Lung (tissue), 12 donors: ENCODE results near the gene MYH3. TPM values are rescaled to one million over a fixed set of nuclear protein-coding genes. Genes with fewer than 3 reads are reported as not detected.

ENCODE experiments used
- ATAC-seq: fragments of 200-7000 bp; cut with Tn5 transposase; one replicate; pipeline ENCODE4 v1.9.1; 2020; ENCODE audit warnings: moderate number of reproducible peaks; ENCODE audit not compliant: insufficient read depth, low FRiP score
- DNase-seq, 3 donors: peaks; one replicate each; pipeline ENCODE4 v3.0.0-alpha.2; 2013 to 2017
- H3K27ac ChIP-seq, 2 donors: one replicate each; pipeline ENCODE4 v1.5.1; 2013; ENCODE audit warnings: mild to moderate bottlenecking in 2 of 2, moderate library complexity in 2 of 2, control low read depth in 1 of 2, inconsistent platforms in 1 of 2, low read depth in 1 of 2, low read length in 1 of 2
- H3K27me3 ChIP-seq, 3 donors: one replicate each; pipeline ENCODE4 v1.5.1; 2013; ENCODE audit warnings: low read length in 2 of 3; ENCODE audit not compliant: control insufficient read depth in 3 of 3, insufficient read depth in 3 of 3
- H3K36me3 ChIP-seq, 4 donors: one replicate each; pipeline ENCODE4 v1.5.1; 2013; ENCODE audit warnings: low read length in 4 of 4, mild to moderate bottlenecking in 1 of 4, moderate library complexity in 1 of 4; ENCODE audit not compliant: control insufficient read depth in 4 of 4, insufficient read depth in 4 of 4
- H3K4me1 ChIP-seq, 5 donors: one replicate each; pipeline ENCODE4 v1.5.1; 2013; ENCODE audit warnings: low read length in 5 of 5, mild to moderate bottlenecking in 2 of 5, moderate library complexity in 1 of 5; ENCODE audit not compliant: control insufficient read depth in 5 of 5, insufficient read depth in 5 of 5
- H3K4me3 ChIP-seq: one replicate; pipeline ENCODE4 v1.5.1; 2013; ENCODE audit warnings: mild to moderate bottlenecking, control low read depth, moderate library complexity
- H3K9ac ChIP-seq, 2 donors: one replicate each; pipeline ENCODE4 v1.5.1; 2013; ENCODE audit warnings: low read length in 2 of 2, control low read depth in 1 of 2; ENCODE audit not compliant: insufficient read depth in 1 of 2
- H3K9me3 ChIP-seq, 4 donors: one replicate each; pipeline ENCODE4 v1.5.1; 2013; ENCODE audit warnings: low read length in 3 of 4, mild to moderate bottlenecking in 1 of 4, moderate library complexity in 1 of 4; ENCODE audit not compliant: control insufficient read depth in 4 of 4, insufficient read depth in 3 of 4
- CTCF ChIP-seq: IDR thresholded peaks from 2 replicates; pipeline ENCODE4 v1.5.1; 2012; ENCODE audit warnings: mild to moderate bottlenecking; ENCODE audit errors: control extremely low read depth, extremely low read depth
- WGBS, 2 donors: extraction: QIAGEN DNeasy Blood & Tissue Kit; methylation state at CpG; one replicate each; pipeline ENCODE4 v1.1.7; 2013; 5-methylcytosine and 5-hydroxymethylcytosine counted together
- polyA plus RNA-seq, 2 donors: library from polyadenylated mRNA; stranded (reverse); fragments of 200-250 nt; gene quantifications; one replicate each; pipeline ENCODE4 v1.2.1, GENCODE V29; 2013
- total RNA-seq, 2 donors: library from RNA; depleted of rRNA in 1 of 2; stranded (reverse); fragments of >200 nt in 1 of 2; gene quantifications; one replicate each; pipeline ENCODE4 v1.2.1, GENCODE V29; 2014 to 2021
- donor health status: control.
- donor health status: control.
- donor health status: Bipolar disorder and iron deficiency.
- donor health status: healthy.
- donor health status: DM: yes; HTN: yes; CAD: no.

The MYH3 gene
- total and polyA plus RNA-seq, 4 donors = 1.0 to 2.8 (median 1.7) TPM

GRCh38 chr17:10664571-10664970, 7.5 kb upstream of the MYH3 start:
- Histone ChIP-seq H3K4me3 (no peak overlapping the region), H3K36me3 (peaks cover 0 to 1% (median under 1%) of the 10 kb centered on the region in 4 donors), H3K27me3 (no peaks in the 10 kb centered on the region), H3K9ac (no peak overlapping the region), H3K9me3 (no peaks in the 10 kb centered on the region), H3K27ac (no peak overlapping the region), H3K4me1 (no peaks in the 10 kb centered on the region)
- no peak for ATAC-seq
- TF ChIP-seq CTCF = no peak
- 95 to 97% methylated on average over 9 of the region's 9 CpGs for WGBS, 2 donors
- no peak for DNase-seq

GRCh38 chr17:10663231-10663630, 6.1 kb upstream of the MYH3 start:
- Histone ChIP-seq H3K4me3 (no peak overlapping the region), H3K27ac (no peak overlapping the region), H3K4me1 (no peaks in the 10 kb centered on the region), H3K27me3 (no peaks in the 10 kb centered on the region), H3K9me3 (no peaks in the 10 kb centered on the region), H3K9ac (no peak overlapping the region), H3K36me3 (peaks cover 0 to 3% (median under 1%) of the 10 kb centered on the region in 4 donors)
- TF ChIP-seq CTCF = no peak
- no peak for DNase-seq
- no peak for ATAC-seq
- 84 to 86% methylated on average over 6 of the region's 6 CpGs for WGBS, 2 donors

GRCh38 chr17:10661437-10661836, 4.3 kb upstream of the MYH3 start:
- 85 to 91% methylated on average over 10 of the region's 10 CpGs for WGBS, 2 donors
- no peak overlapping the region for H3K27ac ChIP-seq
- ATAC-seq (no peak), DNase-seq (no peak)
- H3K4me1 ChIP-seq = no peaks in the 10 kb centered on the region
- H3K9ac ChIP-seq = no peak overlapping the region
- H3K36me3 ChIP-seq = peaks cover 0 to 3% (median under 1%) of the 10 kb centered on the region in 4 donors
- no peaks in the 10 kb centered on the region for H3K27me3 ChIP-seq
- no peak for TF ChIP-seq CTCF
- H3K4me3 ChIP-seq = no peak overlapping the region
- H3K9me3 ChIP-seq = no peaks in the 10 kb centered on the region

- H3K4me1 ChIP-seq = no peaks in the 10 kb centered on the region
- no peak overlapping the region for H3K27ac ChIP-seq
- no peaks in the 10 kb centered on the region for H3K27me3 ChIP-seq
- H3K9me3 ChIP-seq = no peaks in the 10 kb centered on the region
- H3K9ac ChIP-seq = no peak overlapping the region
- 82 to 87% methylated on average over 10 of the region's 10 CpGs for WGBS, 2 donors
- DNase-seq = no peak
- ATAC-seq = no peak
- no peak overlapping the region for H3K4me3 ChIP-seq
- peaks cover 0 to 3% (median 0%) of the 10 kb centered on the region in 4 donors for H3K36me3 ChIP-seq
- TF ChIP-seq CTCF = no peak
Measured at GRCh38 chr17:10657879-10658278, 770 bp upstream of the MYH3 start.
